ENCODE results near the gene WNT9A.

DNA sequence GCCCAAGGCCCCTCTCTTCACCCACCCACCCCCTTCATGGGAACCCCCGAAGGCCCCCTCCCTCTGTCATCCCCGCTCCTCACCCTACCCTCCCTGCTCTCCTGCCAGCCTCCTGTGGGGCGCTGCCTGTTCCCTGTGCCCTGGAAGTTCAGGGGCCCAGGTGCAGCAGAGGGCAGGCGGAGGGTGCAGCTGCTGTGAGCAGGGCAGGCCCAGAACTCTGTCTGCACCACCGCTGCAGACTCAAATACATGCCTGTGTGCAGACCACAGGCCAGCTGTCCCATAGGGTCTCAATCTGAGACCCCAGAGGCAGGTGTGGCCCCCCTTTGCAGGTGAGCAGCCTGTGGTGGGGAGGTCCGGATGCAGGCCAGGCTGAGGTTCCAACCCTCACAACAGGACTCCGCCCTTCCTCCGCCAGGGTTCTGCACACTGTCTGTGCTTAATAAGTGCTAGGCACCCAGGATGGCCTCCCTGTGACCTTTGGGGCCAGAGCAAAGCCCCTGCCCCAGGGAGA, 62.5 kb downstream of the WNT9A start:
- TF ChIP-seq GATA2 (IDR thresholded peaks at IDR 0.05; ENCODE audit: low read depth, low read length) (no peak), GATA3 (IDR thresholded peaks at IDR 0.05; ENCODE audit: low read depth, low read length) (no peak)

Data from SH-SY5Y (cell line).